ENCODE measurements around the gene INTS11.
A peak's percentile ranks its signal among the peaks of the same experiment; 100 is the strongest.

INTS11 gene

DNA sequence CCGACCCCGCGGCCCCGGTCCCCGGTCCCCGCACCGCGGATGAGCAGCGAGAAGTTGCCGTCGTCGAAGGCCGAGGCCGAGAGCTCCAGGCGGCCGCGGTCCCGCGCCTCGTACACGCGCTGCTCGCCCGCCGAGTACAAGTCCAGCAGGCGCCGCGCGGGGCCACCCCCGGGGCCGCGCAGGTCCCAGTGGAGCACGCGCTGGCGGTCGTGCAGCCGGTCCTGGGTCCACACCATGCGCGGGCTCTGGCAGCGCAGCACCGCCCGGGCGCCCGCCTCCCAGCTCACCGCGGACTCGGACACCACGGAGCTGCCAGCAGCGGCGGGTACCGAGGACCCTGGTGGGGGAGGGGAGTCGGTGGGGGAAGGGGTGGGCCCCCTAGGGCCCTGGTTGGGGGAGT is 31.0 kb upstream of the INTS11 start:
- no peak for TF ChIP-seq CTCF (conservative IDR thresholded peaks at IDR 0.05)
- peak; percentile 27; the same call in 1 of the 2 replicates for TF ChIP-seq ZFX (IDR thresholded peaks at IDR 0.05)
- peak overlapping the region; percentile 86 for H3K27ac ChIP-seq

DNA sequence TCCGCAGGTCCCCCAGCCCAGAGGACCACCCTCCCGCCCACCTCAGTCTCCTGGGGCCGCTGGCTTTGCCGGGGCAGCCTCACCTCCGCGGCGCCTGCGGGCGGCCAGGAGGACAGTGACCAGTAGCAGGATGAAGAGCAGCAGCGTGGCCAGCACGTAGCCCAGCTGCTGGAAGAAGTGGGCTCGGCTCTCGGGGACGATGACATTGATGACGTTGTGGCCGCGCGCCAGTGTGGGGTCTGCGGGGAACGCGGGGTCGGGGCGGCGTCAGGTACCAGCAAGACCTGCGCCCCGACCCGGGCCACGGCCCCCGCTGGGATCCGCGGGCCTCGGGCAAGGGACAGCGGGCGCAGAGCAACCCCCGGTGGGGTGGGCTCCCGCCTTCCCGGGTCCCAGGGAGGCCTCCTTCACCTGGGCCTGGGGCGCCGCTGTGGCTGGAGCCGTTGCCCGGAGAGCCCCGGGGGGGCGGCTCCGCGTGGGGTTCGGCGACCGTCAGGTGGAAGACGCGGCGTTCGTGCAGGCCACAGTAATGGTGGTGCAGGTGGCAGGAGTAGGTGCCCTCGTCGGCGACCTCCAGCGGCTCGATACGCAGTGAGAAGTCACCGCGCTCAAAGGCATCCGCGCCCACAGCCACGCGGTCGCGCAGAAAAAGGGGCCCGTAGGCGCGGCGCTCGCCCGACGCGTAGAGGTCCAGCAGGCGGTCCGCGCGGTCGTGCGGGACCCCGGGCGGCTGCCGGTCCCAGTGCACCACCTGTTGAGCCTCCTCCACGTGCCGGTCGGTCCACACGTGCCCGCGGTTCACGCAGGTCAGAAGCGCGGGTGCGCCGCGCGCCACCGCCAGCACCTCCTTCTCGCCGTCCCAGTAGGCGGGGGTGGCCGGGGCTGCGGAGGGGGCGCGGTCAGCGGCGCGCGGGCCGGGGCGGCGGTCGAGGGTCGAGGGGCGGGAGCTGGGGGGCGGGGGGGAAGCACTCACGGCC is 30.1 kb upstream of the INTS11 start:
- H3K27ac ChIP-seq: peak overlapping the region; percentile 86

DNA sequence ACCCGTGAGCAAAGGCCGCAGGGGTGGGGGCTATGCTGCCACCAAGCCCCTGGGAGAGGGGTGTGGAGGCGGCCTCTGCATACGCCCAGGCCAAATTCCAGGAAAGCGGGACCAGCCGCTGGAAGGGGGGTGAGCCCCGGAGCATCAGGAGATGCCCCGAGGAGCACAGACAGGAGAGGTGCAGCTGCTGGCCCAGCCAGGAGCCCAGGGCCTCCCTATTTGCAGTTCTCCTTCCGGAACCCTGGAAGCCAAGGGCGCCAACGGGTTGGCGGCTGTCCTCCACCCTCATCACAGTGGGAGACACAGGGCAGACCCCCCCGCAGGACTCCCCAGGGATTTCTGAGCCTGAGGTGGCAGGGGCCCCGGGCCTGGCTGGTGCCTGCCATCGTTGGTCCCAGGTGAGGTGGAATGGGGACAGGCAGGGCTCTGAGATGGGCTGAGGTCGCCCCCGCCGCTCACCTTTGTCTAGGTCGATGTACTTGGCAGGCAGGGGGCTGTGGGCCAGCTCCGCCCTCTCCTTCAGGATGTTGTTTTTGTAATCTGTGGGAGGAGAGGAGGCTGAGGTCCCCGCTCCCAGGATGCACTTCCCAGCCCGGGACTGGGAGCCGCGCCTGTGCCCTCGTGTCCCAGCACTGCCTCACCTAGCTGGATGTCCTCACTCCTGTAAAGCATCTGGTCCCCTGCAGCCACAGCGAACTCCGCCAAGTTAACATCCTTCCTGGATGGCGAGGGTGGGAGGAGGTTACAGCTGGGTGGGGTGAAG is 29.1 kb upstream of the INTS11 start:
- TF ChIP-seq CTCF (conservative IDR thresholded peaks at IDR 0.05): no peak
- TF ChIP-seq ZFX (IDR thresholded peaks at IDR 0.05): no peak
- peak overlapping the region; percentile 86 for H3K27ac ChIP-seq

More for the DNA sequence above, 30.1 kb upstream of the INTS11 start:
- TF ChIP-seq CTCF (conservative IDR thresholded peaks at IDR 0.05): no peak
- peak; percentile 23; the same call in 1 of the 2 replicates for TF ChIP-seq ZFX (IDR thresholded peaks at IDR 0.05)

- TF ChIP-seq ZFX (IDR thresholded peaks at IDR 0.05) (no peak), CTCF (conservative IDR thresholded peaks at IDR 0.05) (no peak)
- H3K27ac ChIP-seq: peak overlapping the region; percentile 86
Observed at GRCh38 chr1:1352786-1353388, 28.4 kb upstream of the INTS11 start.

DNA sequence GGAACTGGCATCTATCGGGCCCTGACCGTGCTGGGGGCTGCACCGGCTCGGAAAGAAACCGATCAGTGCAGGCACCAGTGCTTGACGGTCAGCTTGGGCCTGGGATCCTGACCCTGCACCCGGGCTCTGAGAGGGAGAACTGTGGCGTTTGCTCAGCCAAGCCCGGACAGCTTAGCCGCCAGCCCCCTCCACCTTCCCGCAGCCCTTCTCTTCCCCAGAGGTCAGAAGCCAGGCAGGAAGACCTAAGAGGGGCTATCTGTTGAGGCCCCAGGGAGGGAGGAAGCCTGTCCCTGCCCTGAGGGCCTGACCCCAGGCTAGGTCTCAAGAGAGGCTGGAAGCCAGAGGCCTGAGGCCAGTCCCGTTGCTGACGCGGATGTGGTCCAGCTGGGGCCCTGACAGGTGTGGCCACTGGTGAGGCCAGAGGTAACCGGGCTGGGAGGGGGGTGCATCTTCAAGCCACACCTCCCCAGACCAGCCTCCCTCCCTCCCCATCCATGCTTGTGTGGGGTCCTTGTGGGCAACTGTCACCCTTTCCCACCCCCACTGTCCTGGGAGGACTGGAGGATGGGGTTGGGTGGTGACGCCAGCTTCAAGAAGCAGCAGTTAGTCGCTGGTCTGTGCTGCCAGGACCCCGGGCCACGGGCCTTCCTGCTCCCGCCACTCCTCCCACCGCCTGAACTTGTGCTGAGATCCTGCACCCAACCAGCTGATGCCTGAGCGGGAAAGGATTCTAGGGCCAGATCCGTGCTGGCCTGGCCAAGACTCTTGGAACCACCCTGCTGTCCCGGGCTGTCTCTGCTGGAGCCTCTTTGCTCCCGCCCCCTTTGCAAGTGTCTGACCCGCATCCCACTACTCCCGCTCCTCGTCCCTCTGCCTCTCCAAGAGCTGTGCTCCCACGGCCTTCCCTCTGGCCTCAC is 27.3 kb upstream of the INTS11 start:
- H3K27ac ChIP-seq: peak overlapping the region; percentile 86
- TF ChIP-seq ZFX (IDR thresholded peaks at IDR 0.05): no peak
- no peak for TF ChIP-seq CTCF (conservative IDR thresholded peaks at IDR 0.05)

DNA sequence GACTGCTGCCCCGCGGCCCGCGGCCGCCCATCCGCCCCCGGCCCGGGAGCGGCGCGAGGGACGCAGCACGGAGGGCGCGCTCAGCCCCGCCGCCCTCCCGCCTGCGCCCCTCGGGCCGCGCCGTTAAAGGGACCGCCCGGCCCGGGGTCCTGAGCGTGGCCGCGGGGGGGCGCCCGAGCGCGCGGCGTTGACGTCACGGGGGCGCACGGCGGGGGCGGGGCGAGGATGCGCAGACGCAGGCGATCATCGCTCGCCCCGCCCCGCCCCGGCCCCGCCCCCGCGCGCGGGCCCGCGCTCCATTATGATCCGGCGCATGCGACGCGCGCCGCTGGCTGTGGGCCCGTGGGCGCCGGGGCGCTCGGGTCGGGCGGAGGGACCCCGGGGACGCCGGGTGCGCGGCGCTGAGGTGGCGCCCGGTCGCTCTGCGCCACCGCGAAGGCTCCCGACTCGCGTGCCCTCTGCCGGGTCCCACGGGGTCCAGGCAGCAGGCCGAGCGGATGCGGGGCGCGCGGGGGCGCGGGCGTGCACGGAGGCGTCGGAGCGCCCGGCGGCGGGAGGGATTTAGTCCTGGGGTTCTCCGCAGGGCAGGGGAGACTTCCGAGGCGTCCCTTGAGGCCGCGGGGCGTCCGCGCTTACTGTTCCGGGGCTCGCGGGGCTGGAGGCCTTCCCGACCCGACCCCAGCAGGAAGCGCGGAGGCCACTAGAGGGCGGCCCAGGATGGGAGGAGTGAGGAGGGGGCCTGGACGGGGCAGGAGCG is 25.0 kb upstream of the INTS11 start, which contains the start of gene DVL1:
TSS of gene DVL1 (minus strand) at position 163 of the 757 bp plus-strand sequence. CDS start 353 bp downstream, outside the sequence.
- peak within 1 kb of the TSS; percentile 99 for H3K27ac ChIP-seq
- peak; percentile 27; the same call in 1 of the 2 replicates for TF ChIP-seq ZFX (IDR thresholded peaks at IDR 0.05)
- TF ChIP-seq CTCF (conservative IDR thresholded peaks at IDR 0.05): peak; percentile 77
